Superior temporal gyrus (tissue), 1 donor: ENCODE data around the gene NCMAP.
A peak's percentile ranks its signal among the peaks of the same experiment; 100 is the strongest.
"Not testable (repeated sequence)": the region's sequence is repeated elsewhere in the genome, so short reads cannot be mapped to it uniquely, and the experiment has no call there.

Experiments
- DNase-seq: peaks from one replicate; pipeline ENCODE4 v3.0.0-alpha.2; 2016; ENCODE audit errors: extremely low spot score

The NCMAP gene

GRCh38 chr1:24555591-24556413, at the start of gene NCMAP:
Gene NCMAP, plus strand, starts transcription at chr1:24556087. Its CDS starts 39,344 bp downstream, at chr1:24595431.
- DNase-seq: no peak

DNA sequence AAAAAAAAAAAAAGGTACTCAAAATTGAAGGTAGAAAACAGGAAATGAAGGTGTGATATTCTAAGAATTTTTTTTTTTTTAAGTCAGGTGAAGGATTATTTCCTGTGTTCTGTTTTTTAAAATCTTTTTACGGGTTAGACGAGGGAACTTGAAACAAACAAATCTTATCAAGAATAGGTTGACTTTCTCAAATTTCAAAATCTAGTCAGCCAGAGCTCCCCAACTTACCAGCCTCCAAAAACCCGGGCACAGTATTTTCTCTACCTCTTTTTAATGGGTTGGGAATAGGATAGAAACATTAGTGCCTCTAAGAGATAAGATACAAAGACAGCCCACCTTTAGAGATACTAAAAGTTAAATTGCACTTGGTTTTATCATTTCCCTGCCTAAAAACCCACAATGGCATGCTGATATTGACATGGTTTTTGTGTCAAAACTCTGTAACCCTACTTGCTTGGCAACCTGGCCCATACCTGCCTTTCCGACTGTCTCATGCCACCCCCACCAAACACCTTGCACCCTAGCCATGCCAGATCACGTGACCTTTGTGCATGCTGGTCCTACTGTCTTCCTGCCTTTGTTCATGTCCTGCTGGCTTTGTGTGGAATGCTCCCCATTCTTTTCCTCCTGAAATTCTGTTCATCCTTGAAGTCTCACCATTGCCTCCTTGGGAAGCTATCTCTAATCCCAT, 49.1 kb upstream of the NCMAP start:
- no peak for DNase-seq

GRCh38 chr1:24507405-24507804, 48.5 kb upstream of the NCMAP start:
- no peak for DNase-seq

- DNase-seq: no peak
These were observed 47.0 kb upstream of the NCMAP start for GRCh38 chr1:24508911-24509310.

GRCh38 chr1:24513706-24514105, 42.2 kb upstream of the NCMAP start:
- DNase-seq: peak; percentile 30

- no peak for DNase-seq
These were observed 40.9 kb upstream of the NCMAP start for GRCh38 chr1:24514946-24515345.

- not testable (repeated sequence) for DNase-seq
These were observed 40.1 kb upstream of the NCMAP start for GRCh38 chr1:24515671-24516209.

DNA sequence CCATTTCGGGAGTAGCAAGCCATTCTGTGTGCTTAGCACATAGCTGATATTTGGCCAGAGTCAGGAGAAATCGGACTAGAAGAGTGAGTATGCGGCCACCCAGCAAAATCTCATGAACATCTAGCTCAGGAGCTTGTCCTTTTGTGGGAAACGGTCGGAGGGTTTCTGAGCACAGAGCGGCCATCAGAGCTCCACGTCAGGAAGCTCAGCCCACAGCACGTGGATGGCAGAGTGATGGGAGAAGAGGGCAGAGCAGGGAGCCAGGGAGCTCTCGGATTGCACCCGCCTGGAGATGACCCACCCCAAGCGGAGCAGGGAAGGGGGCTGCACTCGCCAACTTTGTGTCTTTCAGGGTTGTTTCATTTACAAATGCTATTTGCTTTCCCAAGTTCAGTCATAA, 39.4 kb upstream of the NCMAP start:
- no peak for DNase-seq

GRCh38 chr1:24517898-24518297, 38.0 kb upstream of the NCMAP start:
- no peak for DNase-seq

GRCh38 chr1:24520282-24520681, 35.6 kb upstream of the NCMAP start:
- not testable (repeated sequence) for DNase-seq

- no peak for DNase-seq
These were observed 30.3 kb upstream of the NCMAP start for GRCh38 chr1:24525606-24526005.

GRCh38 chr1:24526045-24526444, 29.8 kb upstream of the NCMAP start:
- no peak for DNase-seq

DNA sequence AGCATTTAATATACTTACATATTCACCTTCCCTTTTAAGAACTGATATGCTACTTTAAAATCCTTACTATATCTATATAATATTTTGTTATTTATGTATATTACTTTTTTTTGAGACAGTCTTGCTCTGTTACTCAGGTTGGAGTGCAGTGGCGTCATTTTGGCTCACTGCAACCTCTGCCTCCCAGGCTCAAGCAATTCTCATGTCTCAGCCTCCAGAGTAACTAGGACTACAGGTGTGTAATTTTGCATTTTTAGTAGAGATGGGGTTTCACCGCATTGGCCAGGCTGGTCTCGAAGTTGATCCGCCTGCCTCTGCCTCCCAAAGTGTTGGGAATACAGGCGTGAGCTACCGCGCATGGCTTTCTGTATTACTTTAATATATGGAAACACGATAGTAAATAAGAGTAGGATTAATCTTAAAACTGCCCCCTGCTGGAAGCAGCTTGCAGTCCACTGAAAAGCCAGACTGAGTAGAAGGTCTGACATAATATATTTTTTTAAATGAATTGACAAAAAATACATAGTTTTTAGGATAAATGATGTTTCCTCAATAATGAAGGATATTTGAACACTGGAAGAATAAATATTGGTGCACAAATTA, 28.8 kb upstream of the NCMAP start:
- peak; percentile 49 for DNase-seq

DNA sequence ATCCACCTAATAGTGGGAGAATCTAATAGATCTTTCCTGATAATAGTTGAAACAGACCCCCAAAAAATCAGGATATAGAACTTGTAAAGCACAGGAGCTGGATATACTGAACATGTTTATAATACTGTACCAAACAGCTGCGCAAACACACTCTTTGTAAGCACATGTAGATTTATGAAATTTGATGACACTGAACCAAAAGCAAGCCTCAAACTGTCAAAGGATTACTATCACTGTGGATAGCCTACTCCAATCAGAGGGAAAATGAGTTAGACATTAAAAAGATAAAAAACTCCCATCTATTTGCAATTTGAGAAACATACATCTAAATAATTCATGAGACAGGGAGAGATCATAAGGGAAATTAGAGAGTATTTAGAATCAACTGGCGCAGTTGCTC, 27.1 kb upstream of the NCMAP start:
- no peak for DNase-seq

DNA sequence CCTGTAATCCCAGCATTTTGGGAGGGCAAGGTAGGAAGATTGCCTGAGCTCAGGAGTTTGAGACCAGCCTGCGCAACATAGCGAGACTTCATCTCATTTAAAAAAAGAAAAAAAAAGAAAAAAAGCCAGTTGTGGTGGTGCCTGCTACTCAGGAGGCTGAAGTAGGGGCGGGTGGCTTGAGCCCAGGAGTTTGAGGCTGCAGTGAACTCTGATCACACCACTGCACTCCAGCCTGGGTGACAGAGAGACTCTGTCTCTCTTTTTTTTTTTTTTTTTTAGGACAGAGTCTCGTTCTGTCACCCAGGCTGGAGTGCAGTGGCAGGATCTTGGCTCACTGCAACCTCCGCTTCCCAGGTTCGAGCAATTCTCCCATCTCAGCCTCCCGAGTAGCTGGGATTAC, 26.6 kb upstream of the NCMAP start:
- not testable (repeated sequence) for DNase-seq

DNA sequence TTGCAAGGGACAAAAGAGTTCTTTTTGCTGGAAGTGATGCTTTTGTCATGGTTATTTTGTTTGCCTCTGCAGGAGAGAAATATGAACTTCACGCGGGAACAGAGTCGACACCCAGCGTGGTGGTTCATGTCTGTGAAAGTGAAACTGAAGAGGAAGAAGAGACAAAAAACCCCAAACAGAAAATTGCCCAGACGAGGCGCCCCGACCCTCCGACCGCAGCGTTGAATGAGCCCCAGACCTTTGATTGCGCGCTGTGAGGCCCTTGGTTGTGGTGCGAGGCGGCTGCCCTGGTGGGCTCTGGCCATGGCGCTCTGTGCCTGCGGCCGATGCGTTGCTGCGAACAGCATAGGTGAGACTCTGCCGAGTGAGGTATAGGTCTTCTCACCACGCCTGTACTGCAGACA, 20.9 kb upstream of the NCMAP start:
- no peak for DNase-seq

DNA sequence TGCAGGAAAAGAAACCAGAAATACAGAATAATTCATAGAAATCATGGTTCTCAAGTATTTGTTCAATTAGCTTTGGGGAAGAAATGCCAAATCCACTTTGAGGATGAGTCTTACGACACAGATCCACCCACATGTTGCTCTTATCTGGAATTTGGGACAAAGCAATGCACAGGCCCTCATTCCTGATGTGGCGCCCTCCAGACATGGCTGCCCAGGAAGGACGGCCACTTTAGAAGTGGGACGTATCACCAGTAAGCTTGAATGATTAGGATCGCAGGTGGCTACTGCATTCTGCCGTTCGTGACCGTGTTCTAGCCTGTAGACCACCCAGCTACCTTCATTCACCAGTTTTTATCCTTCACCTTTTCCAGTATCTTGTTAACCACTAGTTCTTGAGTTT, 20.1 kb upstream of the NCMAP start:
- DNase-seq: no peak

- no peak for DNase-seq
These were observed 19.5 kb upstream of the NCMAP start for GRCh38 chr1:24536391-24536840.

GRCh38 chr1:24540051-24540905, 15.6 kb upstream of the NCMAP start:
- no peak for DNase-seq

DNA sequence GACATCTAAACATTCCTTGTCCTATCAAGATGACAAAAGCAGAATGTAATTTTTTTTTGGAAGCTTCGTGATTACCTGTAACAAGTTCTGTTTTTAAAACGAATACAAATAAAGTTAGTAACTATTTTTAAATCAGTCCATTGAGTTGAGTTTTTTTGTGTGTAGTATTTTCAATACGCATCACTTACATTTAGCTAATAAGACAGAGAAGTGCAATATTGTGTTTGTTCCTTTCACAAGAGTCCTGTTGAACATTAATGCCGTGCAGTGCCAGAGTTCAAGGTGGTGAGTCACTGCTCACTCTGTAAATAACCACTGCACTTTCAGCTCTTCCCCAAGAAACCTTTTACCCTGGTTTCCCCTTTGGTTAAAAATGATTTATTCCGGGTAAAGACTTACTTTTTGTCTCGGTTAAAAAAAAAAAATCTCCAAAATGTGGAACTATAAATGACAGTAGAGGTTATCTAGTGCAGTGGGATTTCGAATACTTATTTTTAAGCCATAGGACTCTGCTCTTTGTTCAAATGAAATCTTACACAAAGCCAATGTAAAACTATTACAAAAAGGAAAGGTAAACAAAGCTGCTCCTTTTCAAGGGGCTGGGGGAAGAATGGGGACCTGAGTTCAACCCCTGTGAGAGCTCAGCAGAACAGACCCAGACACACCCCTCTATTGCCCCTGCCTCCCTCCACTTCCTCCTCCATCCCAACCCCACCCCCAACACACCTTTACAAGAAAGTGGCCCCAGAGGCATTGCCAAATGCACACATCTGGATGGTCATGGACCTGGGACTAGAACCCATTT, 14.8 kb upstream of the NCMAP start:
- DNase-seq: no peak
